ENCODE measurements around the gene CUX1. TPM values are rescaled to one million over a fixed set of nuclear protein-coding genes. Genes with fewer than 3 reads are reported as not detected.

Gene CUX1
- total and polyA plus RNA-seq, 10 of the 15 experiments (the other 5 are each of a cell fraction or from before 2014, with no cell fraction given), result 6.1 to 48.6 (median 25.9) TPM

GRCh38 chr7:101882595-101883564, 65.5 kb downstream of the CUX1 start:
- intact Hi-C loops (cut with micrococcal nuclease; ENCODE audit: unreplicated experiment), result no loop called here
- BruUV-seq (replicated peaks), result no TSS peak
- Histone ChIP-seq H2AFZ (ENCODE audit: control insufficient read depth, low read depth, low read length) (no peak overlapping the region), H3K4me1 (ENCODE audit: control insufficient read depth, insufficient read depth, low read length) (peaks cover 26% of the 10 kb centered on the region), H3K9me3 (replicated peaks; ENCODE audit: control insufficient read depth, insufficient read depth, low read length) (no peaks in the 10 kb centered on the region), H3K79me2 (ENCODE audit: control insufficient read depth, insufficient read depth, low read length) (peaks cover 34% of the 10 kb centered on the region), H3K36me3 (ENCODE audit: control insufficient read depth in 2 of 2, insufficient read depth in 2 of 2, low read length in 1 of 2) (peaks cover 0 to 1% of the 10 kb centered on the region in 2 experiments; a peak in 1 of 4 replicates), H4K20me1 (ENCODE audit: control insufficient read depth, insufficient read depth) (no peaks in the 10 kb centered on the region), H3K4me3 (no peak overlapping the region), H3K27me3 (replicated peaks in 1 of 2; ENCODE audit: control insufficient read depth in 2 of 2, insufficient read depth in 2 of 2, low read length in 1 of 2) (no peaks in the 10 kb centered on the region), H3K9ac (ENCODE audit: control insufficient read depth, insufficient read depth, low read length) (no peak overlapping the region), H3K27ac (ENCODE audit: control insufficient read depth, insufficient read depth) (no peak overlapping the region), H3K4me2 (ENCODE audit: control insufficient read depth, insufficient read depth) (no peak overlapping the region)
- in situ Hi-C loops (cut with MboI), result no loop called here
- CTCF ChIA-PET, result interaction anchor here (0.6 kb wide), 1 partner anchor 406 kb away, joined by 4 read pairs; no protein-coding TSS in a partner anchor
- DNase-seq (ENCODE audit: low read depth, low spot score), result no peak
- SMC1A ChIA-PET (ENCODE audit: uncharacterized antibody, unreplicated experiment), result interaction anchor here (0.5 to 1.2 kb wide), 3 partner anchors 17 to 248 kb away, joined by 3 read pairs; no protein-coding TSS in a partner anchor
- POLR2A ChIA-PET, result no interaction called here
- RAD21 ChIA-PET (ENCODE audit: unreplicated experiment), result interaction anchor here (1.0 kb wide), 1 partner anchor 68 kb away, joined by 3 read pairs; no protein-coding TSS in a partner anchor
- no peak for ATAC-seq
- 83% methylated on average over 18 of the region's 18 CpGs for WGBS (ENCODE audit: insufficient coverage, insufficient replicate concordance, low lambda C conversion rate, missing lambda C conversion rate)
- no peak for TF ChIP-seq ZNF274 (IDR thresholded peaks at IDR 0.05; ENCODE audit: insufficient read depth, insufficient read length)
- 0 out of 6 replicates have a peak, but pooled peaks of 1 of the 3 experiments have one; percentile 3 for TF ChIP-seq CTCF (IDR thresholded peaks at IDR 0.05 in 2 of 3, conservative IDR thresholded peaks at IDR 0.05 in 1 of 3; ENCODE audit: control insufficient read depth in 2 of 3, extremely low read depth in 1 of 3, insufficient read depth in 1 of 3, low read depth in 3 of 3, low read length in 3 of 3)
- FAIRE-seq, result no peak
